GM18519 (cell line): Measurements from ENCODE around the gene NECAB2.

Experiments used
- ATAC-seq: cut with Tn5 transposase; IDR thresholded peaks from one replicate; pipeline ENCODE4 v1.9.1; 2021; ENCODE audit warnings: mild to moderate bottlenecking, moderate library complexity; ENCODE audit not compliant: unreplicated experiment, low FRiP score

NECAB2 gene

DNA sequence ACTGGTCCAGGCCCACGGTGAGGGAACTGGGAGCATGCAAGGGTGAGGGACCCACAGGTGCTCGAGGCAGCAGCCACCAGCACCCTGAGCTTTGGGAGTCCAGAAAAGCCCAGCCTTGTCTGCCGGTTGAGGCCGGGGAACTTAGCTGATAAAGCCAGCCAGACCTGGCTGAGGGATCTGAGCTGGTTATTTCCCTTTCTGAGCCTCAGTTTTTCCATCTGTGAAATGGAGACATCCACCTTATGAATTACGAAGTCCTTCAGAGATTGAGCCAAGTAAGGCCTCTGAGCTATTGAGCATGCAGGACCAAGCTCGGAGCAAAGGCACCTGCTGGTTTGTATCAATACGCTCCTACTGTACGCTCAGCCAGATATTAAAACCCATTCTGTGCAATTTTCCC, 13.8 kb downstream of the NECAB2 start:
- ATAC-seq, result no peak

- no peak for ATAC-seq
Measured at GRCh38 chr16:83983491-83983890, 15.4 kb downstream of the NECAB2 start.

DNA sequence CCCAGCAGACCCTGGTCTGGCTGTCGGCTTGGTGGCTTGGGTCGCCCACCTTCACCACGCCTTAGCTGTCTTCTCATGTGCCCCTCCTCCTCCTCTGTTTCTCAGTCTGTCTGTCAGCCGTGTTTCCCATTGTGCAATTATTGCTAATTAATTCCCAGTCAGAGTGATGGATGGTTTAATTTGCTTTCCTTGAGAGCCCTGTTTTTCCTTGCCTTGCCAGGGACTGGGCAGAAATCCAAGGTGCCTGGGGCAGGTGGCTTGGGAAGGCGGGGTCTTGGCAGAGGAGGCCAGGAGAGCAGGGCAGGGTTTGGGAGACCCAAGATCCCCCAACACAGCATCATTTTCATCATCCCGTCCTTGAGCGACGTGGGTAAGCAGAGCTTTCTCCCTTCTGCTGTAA, 21.3 kb downstream of the NECAB2 start:
- no peak for ATAC-seq

DNA sequence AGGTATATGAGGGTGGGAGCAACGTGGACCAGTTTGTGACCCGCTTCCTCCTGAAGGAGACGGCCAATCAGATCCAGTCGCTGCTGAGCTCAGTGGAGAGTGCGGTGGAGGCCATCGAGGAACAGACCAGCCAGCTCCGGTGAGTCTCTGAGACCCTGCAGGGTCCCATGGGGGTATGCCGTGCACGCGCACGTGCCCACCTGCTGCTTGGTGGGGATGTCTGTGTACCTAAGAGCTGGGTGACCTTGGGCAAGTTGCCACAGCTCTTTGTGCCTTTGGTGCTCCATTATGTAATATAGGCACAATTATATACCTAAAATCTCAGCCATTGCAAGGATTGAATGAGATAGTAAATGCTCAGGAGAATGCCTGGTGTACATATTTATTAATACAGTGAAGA, 22.4 kb downstream of the NECAB2 start:
- no peak for ATAC-seq

- no peak for ATAC-seq
Measured at GRCh38 chr16:83992624-83993023, 24.6 kb downstream of the NECAB2 start.

DNA sequence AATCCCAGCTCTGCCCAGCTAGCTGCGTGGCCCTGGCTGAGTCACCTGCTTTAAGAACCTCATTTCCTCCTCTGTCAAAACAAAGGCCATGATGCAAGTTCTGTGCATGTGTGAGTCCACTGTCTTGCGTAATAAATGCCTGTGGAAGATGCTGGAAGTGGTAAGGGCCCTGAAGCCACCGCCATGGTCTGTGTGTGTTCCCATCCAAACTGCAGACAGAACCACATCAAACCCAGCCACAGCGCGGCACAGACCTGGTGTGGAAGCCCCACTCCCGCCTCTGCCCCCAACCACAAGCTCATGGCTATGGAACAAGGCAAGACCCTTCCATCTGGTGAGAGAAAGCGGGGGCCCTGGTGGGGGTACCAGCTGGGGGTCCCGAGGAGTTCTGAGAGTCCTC, 26.0 kb downstream of the NECAB2 start:
- ATAC-seq, result no peak

GRCh38 chr16:83994703-83995102, 26.7 kb downstream of the NECAB2 start:
- ATAC-seq, result no peak

- ATAC-seq, result no peak
Measured at GRCh38 chr16:83995754-83996153, 27.7 kb downstream of the NECAB2 start.

DNA sequence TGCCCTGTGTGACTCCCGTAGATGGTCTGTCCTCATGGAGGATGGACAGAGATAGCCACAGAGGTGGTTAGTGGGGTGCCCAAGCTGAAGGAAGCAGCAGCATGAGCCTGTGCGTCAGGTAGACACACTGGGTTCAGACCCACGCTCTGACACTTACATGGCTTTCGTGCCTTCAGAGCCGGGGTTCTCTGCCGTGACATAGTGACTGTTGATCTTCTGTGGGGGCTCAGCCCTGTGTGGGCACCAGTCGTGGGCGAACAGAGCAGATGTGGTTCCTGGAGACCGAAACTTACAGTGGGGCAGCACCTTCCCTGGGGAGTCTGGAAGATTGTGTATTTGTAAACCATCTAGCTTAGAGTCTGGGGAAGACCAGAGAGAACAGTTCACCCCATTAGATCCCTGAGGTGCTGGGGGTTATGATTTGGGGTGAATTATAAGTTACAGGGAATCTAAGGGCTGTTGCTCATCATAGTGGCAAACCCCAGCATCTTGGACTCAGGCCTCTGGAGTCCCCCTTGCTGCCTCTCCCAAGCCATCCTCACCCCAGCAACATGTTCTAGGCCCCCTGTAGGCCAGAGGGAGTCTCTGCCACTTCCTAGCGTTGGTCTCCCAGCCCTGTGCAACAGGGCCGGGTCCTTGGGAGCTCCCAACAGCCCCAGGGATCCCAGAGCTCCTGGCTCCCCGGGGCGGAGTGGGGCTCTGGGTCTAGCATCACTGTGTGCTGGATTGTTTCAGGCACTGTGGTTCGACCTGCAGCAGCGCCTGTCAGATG, 28.6 kb downstream of the NECAB2 start:
- no peak for ATAC-seq

- no peak for ATAC-seq
Measured at GRCh38 chr16:83998091-83998490, 30.0 kb downstream of the NECAB2 start.

DNA sequence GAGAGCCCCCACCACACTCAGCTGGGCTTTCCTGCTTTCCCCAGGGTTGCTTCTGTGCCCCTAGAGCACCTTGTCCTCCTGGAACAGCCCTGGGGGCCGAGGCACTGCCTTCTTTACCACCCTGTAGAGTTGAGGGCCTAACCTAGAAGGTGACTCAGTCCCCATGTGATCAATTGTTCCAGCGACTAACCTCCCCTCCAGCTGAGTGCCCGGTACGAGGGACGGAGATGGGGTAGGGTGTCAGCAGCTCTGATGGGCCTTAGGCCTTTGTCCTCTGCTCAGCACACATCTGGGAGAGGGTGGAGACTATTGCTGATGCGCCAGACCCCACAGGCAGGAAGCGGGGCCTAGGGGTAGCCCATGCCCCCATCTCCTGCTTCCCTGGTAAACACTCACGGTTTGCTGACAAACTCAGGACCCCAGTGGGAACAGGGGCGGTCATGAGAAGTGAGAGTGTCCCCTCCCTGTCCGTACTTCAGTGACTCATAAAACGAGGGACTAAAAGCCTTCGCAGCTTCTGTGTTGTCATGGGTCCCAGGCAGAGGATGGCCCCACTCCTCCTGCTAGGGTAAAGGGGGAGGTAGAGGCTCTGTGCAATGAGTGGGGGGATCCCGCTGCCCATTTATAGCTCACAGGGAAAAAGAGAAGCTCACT, 33.1 kb downstream of the NECAB2 start:
- no peak for ATAC-seq

- ATAC-seq, result no peak
Measured at GRCh38 chr16:84001726-84002125, 33.7 kb downstream of the NECAB2 start.

DNA sequence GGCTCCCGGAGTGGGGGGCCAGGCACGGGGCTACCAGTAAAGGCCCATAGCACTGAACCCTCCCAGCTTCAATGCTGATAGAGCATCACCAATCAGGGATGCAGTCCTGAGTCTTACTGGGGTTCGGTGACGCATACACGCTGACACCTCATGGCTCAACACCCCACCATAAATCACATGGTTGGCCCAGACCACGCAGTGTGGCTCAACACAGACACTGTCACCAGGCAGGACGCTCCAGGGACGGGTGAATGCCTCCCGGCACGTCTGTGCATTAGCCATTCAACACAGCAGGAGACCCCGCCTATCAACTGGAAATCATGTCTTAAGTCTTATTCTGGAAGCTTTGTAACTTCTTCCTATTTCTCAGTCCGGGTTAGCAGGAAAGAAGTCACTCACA, 35.0 kb downstream of the NECAB2 start:
- ATAC-seq, result no peak

DNA sequence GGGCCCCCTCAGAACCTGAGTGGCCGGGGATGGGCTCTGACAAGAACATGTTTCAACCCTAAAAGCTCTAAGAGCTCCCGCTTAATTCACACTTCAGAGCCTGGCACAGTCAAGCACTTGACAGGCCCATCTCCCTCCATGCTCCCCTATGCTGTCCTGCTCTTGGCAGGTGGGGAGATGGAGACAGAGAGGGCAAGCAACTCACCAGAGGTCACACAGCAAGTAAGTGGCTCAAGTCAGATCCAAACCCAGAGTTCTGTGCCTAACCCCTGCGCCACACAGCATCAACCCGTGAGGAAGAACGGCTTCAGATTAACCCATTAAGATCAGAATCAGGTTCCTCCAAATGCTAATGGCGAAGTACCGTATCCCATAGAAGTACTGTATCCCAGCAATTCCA, 36.4 kb downstream of the NECAB2 start:
- ATAC-seq, result no peak

DNA sequence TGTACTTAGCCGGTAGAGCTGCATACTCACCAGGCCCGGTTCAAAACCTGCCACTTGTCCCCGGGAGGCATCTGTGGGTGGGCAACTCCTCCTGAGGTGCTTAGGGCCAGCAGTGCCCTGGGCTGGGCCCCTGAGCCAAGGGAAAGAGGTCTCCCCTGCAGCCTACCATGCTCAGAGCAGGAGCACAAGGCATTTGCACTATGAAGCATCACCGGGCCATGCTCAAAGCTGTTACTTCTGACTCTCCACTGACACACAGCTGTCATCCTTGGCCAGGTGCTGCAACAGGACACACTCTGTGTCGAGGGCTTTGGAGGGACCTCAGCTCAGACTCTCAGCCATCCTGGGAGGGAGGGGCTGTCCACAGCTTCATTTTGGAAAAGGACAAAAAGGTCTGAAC, 37.3 kb downstream of the NECAB2 start:
- no peak for ATAC-seq

- ATAC-seq, result no peak
Measured at GRCh38 chr16:84007520-84007919, 39.5 kb downstream of the NECAB2 start.

GRCh38 chr16:84007965-84008364, 39.9 kb downstream of the NECAB2 start:
- ATAC-seq, result no peak

DNA sequence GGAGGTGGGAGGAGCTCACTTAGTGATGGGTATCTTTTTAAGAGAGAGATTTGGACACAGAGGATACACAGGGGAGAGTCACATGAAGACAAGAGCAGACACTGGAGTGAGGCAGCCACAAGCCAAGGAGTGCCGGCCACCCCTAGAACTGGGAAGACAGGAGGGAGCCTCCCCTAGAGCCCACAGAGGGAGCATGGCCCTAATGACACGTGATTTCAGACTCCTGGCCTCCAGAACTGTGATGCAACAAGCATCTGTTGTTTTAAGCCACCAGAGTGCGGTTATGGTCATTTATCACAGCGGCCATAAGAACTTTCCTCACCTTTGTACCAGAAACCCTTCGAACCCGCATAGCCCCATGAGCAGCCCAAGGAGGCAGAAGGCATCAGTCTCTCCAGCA, 41.2 kb downstream of the NECAB2 start:
- ATAC-seq, result no peak

DNA sequence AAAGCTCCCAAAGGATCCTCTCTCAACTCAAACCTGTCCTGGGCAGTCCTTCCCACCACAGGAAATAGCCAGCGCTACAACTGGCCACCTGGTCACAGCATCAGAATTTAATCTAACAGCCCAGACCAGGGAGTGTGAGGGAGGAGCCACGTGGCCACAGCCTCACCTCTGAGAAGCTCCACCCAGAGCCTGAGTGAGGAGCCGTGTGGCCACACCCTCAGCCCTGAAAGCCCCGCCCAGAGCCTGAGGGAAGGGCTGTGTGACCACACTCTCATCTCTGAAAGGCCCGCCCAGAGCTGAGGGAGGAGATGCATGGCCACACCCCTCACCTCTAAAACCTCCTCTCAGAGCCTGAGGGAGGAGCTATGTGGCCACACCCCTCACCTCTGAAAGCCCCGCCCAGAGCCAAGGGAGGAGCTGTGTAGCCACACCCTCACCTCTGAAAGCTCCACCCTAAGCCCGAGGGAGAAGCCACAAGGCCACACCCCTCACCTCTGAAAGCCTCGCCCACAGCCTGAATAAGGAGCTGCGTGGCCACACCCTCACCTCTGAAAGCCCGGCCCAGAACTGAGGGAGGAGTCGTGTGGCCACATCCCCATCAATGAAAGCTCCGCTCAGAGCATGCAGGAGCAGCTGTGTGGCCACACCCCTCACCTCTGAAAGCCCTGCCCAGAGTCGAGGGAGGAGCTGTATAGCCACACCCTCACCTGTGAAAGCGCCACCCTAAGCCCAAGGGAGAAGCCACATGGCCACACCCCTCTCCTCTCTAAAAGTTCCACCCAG, 45.9 kb downstream of the NECAB2 start:
- ATAC-seq, result peak; percentile 80

DNA sequence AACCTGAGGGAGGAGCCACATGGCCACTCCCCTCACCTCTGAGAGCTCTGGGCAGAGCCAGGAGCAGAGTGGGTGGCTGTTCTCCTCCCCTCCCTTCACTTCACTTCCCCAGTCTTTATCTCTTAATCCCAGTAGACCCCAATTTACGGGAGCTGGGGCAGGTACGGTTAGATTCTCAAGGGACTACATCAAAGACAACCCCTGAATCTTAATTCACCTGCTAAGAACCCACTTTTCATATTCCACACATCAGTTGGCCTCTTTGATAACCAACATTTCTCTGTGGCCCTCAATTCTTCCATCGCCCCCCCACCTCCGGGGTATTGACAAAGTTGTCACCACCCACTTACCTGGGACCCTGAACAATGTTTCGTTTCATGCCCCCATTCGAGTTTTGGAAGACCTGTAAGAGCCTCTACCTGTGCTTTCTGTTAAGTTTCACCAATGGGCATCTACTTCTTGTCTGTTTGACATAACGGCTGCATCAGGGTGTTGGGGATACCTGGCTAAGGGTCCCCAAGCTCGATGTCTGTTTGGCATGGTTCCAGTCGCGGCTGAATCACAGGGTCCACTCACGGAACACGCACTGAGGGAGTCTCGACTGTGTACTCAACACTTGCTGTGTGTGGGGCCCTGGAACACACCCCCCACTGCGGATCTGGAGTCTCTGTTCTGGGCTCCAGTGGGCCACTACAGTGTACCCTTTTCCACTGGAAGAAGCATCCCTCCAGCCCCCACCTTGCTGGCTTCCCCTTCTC, 46.7 kb downstream of the NECAB2 start:
- ATAC-seq, result no peak

DNA sequence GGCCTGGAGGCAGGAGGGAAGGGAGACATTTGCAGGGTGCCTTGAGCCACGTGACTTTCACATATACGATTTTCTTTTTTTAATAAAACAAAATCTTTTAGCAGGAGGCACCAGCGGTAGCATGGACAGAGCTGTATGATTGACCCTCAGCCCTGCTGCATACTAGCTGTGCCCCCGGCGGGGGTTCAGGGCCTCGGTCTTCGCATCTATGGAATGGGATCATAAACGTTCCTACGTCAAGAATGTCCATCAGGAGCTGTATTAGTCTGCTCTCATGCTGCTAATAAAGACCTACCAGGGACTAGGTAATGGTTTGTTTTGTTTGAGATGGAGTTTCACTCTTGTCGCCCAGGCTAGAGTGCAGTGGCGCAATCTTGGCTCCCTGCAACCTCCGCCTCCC, 47.4 kb downstream of the NECAB2 start:
- ATAC-seq, result no peak
